Fibroblast of mammary gland (primary cell): ENCODE results near the gene UGT2A2.

ENCODE experiments used
- DNase-seq: peaks from one replicate; pipeline ENCODE4 v3.0.0-alpha.2; 2010; ENCODE audit warnings: low read depth
- H3K4me3 ChIP-seq: 2 replicates; pipeline ENCODE4 v1.5.1; 2011; ENCODE audit warnings: low read depth, mild to moderate bottlenecking, low read length, moderate library complexity; ENCODE audit not compliant: control insufficient read depth
- TF ChIP-seq, protein P1 (sequence below): conservative IDR thresholded peaks from 2 replicates; pipeline ENCODE4 v1.5.1; 2011; ENCODE audit warnings: low read depth, low read length, inconsistent platforms; ENCODE audit not compliant: control insufficient read depth, insufficient read depth

UGT2A2 gene

DNA sequence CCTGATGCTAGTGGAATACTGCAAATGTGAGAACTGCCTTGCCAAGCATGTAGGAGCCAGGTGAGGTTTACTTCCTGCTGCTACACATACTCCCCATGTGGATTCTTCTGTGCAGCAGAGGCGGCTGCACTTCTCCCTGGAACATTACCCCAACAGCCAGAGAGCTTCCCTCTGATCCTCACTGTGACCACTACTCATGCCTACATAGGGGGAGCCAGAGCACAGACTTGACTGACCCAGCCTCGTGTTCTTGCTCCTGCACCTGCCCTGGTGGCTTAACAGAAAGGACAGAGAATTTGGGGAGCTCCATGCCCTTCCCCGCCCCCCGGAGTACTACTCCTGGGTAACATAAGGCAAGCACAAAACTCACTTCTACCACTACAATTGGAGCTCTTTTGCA, 38.4 kb downstream of the UGT2A2 start:
- TF ChIP-seq, protein P1, sequence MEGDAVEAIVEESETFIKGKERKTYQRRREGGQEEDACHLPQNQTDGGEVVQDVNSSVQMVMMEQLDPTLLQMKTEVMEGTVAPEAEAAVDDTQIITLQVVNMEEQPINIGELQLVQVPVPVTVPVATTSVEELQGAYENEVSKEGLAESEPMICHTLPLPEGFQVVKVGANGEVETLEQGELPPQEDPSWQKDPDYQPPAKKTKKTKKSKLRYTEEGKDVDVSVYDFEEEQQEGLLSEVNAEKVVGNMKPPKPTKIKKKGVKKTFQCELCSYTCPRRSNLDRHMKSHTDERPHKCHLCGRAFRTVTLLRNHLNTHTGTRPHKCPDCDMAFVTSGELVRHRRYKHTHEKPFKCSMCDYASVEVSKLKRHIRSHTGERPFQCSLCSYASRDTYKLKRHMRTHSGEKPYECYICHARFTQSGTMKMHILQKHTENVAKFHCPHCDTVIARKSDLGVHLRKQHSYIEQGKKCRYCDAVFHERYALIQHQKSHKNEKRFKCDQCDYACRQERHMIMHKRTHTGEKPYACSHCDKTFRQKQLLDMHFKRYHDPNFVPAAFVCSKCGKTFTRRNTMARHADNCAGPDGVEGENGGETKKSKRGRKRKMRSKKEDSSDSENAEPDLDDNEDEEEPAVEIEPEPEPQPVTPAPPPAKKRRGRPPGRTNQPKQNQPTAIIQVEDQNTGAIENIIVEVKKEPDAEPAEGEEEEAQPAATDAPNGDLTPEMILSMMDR = no peak
- no peak for DNase-seq
- no peak overlapping the region for H3K4me3 ChIP-seq

GRCh38 chr4:69600013-69600412, 39.4 kb downstream of the UGT2A2 start:
- TF ChIP-seq, protein P1 = no peak
- DNase-seq = no peak
- H3K4me3 ChIP-seq = no peak overlapping the region

- no peak for DNase-seq
- TF ChIP-seq, protein P1 = no peak
- no peak overlapping the region for H3K4me3 ChIP-seq
Measured at GRCh38 chr4:69594382-69594781, 45.1 kb downstream of the UGT2A2 start.

DNA sequence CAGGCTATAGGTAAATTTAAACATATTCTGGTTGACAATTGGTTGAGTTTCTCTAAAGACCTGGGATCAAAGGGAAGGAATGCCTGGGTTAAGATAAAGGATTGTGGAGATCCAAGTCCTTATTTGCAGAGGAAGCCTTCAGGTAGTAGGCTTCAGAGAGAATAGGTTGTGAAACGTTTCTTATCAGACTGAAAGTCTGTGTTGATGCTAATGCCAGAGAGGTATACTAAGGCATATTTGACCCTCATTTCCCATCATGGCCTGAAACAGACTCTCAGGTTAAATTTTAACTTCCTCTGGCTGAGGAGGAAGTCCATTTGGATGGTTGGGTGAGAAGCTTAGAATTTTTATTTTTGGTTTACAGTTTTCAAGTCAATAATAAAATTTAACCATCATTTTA, 48.1 kb downstream of the UGT2A2 start:
- TF ChIP-seq, protein P1 = no peak
- H3K4me3 ChIP-seq = no peak overlapping the region
- no peak for DNase-seq

- no peak for DNase-seq
- TF ChIP-seq, protein P1 = no peak
- no peak overlapping the region for H3K4me3 ChIP-seq
Measured at GRCh38 chr4:69589884-69590283, 49.6 kb downstream of the UGT2A2 start.

GRCh38 chr4:69584135-69584534, 55.3 kb downstream of the UGT2A2 start:
- no peak overlapping the region for H3K4me3 ChIP-seq
- DNase-seq = no peak
- TF ChIP-seq, protein P1 = no peak

DNA sequence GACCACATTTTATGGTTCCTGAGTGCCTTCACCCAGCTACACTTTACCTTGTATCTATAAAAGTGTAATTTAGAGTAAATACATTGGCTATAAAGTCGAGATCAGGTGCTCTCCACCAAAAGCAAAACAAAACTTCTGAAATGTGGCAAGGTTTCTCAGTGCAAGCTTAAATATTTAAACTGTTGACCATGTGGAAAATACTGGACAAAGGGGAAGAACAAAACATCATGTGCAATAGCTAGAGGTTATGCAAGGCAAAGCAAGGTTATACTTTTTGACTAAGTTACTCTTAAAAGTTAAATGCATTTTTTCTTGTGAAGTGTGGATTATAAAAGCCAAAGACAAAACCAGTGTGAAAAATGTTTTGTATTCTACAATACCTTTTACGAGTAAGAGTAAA, 55.9 kb downstream of the UGT2A2 start:
- H3K4me3 ChIP-seq = no peak overlapping the region
- DNase-seq = no peak
- TF ChIP-seq, protein P1 = no peak
